Measurements from ENCODE around the gene UBA6. TPM values are rescaled to one million over a fixed set of nuclear protein-coding genes. Genes with fewer than 3 reads are reported as not detected.

UBA6 gene
- total RNA-seq, 2 donors from 2014 or later = 12.5 to 13.7 TPM

DNA sequence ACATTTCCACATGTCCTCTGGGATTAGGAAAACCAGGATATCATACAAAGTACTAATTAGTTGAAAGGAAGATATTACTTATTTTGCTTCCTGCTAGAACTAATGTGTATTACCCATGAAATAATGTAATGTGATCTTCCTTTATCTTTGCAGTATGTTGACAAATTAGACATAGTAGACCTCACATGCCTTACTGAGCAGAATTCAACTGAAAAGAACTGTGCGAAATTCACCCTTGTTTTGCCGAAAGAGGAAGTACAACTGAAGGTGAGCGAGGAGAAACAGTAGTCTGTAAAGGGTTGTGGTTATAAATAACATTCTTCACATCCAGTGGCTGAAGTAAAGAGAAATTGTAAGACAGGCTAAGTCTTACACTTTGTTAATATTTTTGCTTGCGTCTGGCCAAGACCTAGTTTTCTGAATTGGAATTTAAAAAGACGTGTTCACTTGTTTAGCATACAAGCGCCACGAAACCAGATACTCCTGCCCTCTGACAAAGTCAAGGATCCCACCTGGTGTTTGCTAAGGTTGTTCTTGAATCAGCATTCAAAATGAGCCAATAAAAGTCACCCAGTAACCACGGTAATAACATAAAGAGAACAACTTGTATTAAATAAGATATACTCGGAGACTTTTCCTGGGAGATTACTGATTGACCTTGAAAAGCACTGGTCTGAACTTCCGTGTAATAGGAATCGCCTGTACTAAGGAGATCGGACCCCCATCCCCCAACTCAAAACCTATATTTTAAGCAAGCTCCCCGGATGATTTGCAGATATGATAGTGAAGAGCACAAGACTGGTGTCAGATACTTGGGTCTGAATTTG, 125.5 kb downstream of the UBA6 start:
- Histone ChIP-seq H3K9me3 (no peaks in the 10 kb centered on the region), H3K36me3 (replicated peaks in 1 of 2; ENCODE audit: insufficient read depth in 1 of 2, low read depth in 2 of 2) (no peaks in the 10 kb centered on the region), H3K27ac (peak overlapping the region in 3 of 4 donors; percentile 15 to 69 (median 33)), H3K4me3 (no peak overlapping the region), H3K27me3 (no peaks in the 10 kb centered on the region), H3K4me1 (peaks cover 8% of the 10 kb centered on the region)
- ATAC-seq (peak; percentile 81), DNase-seq (peak in 2 of 4 donors; percentile 41 to 44)
- TF ChIP-seq POLR2A (IDR thresholded peaks at IDR 0.05) = peak in 1 of 3 donors; percentile 32
- TF ChIP-seq, protein P1, sequence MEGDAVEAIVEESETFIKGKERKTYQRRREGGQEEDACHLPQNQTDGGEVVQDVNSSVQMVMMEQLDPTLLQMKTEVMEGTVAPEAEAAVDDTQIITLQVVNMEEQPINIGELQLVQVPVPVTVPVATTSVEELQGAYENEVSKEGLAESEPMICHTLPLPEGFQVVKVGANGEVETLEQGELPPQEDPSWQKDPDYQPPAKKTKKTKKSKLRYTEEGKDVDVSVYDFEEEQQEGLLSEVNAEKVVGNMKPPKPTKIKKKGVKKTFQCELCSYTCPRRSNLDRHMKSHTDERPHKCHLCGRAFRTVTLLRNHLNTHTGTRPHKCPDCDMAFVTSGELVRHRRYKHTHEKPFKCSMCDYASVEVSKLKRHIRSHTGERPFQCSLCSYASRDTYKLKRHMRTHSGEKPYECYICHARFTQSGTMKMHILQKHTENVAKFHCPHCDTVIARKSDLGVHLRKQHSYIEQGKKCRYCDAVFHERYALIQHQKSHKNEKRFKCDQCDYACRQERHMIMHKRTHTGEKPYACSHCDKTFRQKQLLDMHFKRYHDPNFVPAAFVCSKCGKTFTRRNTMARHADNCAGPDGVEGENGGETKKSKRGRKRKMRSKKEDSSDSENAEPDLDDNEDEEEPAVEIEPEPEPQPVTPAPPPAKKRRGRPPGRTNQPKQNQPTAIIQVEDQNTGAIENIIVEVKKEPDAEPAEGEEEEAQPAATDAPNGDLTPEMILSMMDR (IDR thresholded peaks at IDR 0.05) = no peak
- intact Hi-C loops (cut with DNase I) = no loop called here
- 43 to 78% methylated on average over 13 of the region's 13 CpGs for WGBS, 2 donors

DNA sequence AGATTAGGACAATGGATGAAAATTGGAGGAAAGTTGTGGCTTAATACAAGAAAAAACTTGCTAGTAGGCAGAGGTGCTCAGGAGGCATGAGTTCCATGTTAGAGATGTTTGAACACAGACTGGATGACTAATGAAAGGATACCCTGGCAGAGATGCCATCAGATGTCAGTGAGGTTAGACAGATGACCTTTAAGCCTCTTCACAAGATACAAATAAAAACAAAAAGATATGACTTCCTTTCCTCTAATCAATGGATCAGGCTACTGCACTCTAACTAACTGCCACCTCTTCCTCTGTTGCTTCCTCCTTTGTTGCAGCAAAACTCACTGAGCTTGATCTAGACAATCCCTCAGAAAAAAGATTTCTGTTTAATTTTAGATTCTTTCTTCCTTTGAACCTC, 127.8 kb downstream of the UBA6 start:
- Histone ChIP-seq H3K9me3 (no peaks in the 10 kb centered on the region), H3K36me3 (replicated peaks in 1 of 2; ENCODE audit: insufficient read depth in 1 of 2, low read depth in 2 of 2) (no peaks in the 10 kb centered on the region), H3K27me3 (no peaks in the 10 kb centered on the region), H3K27ac (no peak overlapping the region), H3K4me1 (peaks cover 8% of the 10 kb centered on the region), H3K4me3 (no peak overlapping the region)
- ATAC-seq (no peak), DNase-seq (no peak)
- TF ChIP-seq POLR2A (IDR thresholded peaks at IDR 0.05) = no peak
- TF ChIP-seq, protein P1 (IDR thresholded peaks at IDR 0.05) = no peak
- intact Hi-C loops (cut with DNase I) = no loop called here

DNA sequence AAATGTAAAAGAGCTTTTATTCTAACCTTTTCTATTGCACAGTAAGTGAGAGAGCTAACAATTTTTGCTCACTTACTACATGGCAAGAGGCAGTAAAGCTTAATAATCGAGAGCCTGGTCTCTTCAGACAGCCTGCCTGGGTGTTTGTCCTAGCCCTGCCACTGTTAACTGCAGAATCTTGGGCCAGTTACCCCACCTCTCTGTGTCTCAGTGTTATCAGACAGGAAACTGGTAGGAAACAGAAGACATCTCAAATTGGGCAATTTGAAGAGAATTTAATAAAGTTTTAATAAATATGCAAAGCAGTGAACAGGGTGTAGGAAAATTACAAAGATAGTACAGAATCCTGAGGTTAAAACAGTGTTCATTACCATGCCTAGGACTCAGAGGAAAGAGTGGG, 129.0 kb downstream of the UBA6 start:
- WGBS, 2 donors = 9 to 19% methylated on average over 1 of the region's 1 CpG
- intact Hi-C loops (cut with DNase I) = no loop called here
- ATAC-seq (no peak), DNase-seq (no peak)
- Histone ChIP-seq H3K4me3 (no peak overlapping the region), H3K27ac (no peak overlapping the region), H3K36me3 (replicated peaks in 1 of 2; ENCODE audit: insufficient read depth in 1 of 2, low read depth in 2 of 2) (no peaks in the 10 kb centered on the region), H3K9me3 (no peaks in the 10 kb centered on the region), H3K27me3 (no peaks in the 10 kb centered on the region), H3K4me1 (peaks cover 7% of the 10 kb centered on the region)
- no peak for TF ChIP-seq POLR2A (IDR thresholded peaks at IDR 0.05)
- TF ChIP-seq, protein P1 (IDR thresholded peaks at IDR 0.05) = no peak

DNA sequence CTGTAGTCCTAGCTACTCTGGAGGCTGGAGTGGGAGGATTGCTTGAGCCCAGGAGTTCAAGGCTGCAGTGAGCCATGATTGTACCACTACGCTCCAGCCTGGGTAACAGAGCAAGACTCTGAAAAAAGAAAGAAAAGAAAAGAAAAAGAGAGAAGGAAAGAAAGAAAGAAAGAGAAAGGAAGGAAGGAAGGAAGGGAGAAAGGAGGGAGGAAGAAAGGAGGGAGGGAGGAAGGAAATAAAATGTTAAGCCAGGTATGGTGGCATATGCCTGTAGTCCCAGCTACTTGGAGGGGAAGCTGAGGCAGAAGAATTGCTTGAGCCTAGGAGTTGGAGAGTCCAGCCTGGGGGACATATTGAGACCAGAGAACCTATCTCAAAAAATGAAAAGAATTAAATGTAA, 130.4 kb downstream of the UBA6 start:
- H3K36me3 ChIP-seq (replicated peaks in 1 of 2; ENCODE audit: insufficient read depth in 1 of 2, low read depth in 2 of 2) = no peaks in the 10 kb centered on the region
- ATAC-seq (no peak), DNase-seq (no peak)
- 100% methylated on average over 1 of the region's 1 CpG for WGBS, 2 donors
- H3K27ac ChIP-seq = no peak overlapping the region
- intact Hi-C loops (cut with DNase I) = no loop called here
- TF ChIP-seq, protein P1 (IDR thresholded peaks at IDR 0.05) = no peak
- TF ChIP-seq POLR2A (IDR thresholded peaks at IDR 0.05) = no peak
- no peaks in the 10 kb centered on the region for H3K4me1 ChIP-seq
- no peak overlapping the region for H3K4me3 ChIP-seq
- no peaks in the 10 kb centered on the region for H3K9me3 ChIP-seq
- no peaks in the 10 kb centered on the region for H3K27me3 ChIP-seq

DNA sequence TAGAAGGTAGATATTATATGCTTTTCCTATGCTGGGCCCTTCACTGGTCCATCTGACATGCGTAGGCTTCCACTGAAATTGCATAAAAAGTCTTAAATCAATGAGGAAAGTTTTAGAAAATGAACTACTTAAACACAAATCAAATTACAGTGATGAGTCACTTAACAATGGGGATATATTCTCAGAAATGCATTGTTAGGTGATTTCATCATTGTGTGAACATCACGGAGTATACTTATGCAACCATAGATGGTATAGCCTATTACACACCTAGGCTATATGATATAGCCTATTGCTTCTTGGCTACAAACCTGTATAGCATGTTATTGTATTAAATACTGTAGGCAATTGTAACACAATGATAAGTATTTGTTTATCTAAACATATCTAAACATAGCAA, 132.1 kb downstream of the UBA6 start:
- TF ChIP-seq, protein P1 (IDR thresholded peaks at IDR 0.05) = no peak
- TF ChIP-seq POLR2A (IDR thresholded peaks at IDR 0.05) = no peak
- Histone ChIP-seq H3K27me3 (no peaks in the 10 kb centered on the region), H3K9me3 (no peaks in the 10 kb centered on the region), H3K4me3 (no peak overlapping the region), H3K36me3 (replicated peaks in 1 of 2; ENCODE audit: insufficient read depth in 1 of 2, low read depth in 2 of 2) (no peaks in the 10 kb centered on the region), H3K4me1 (no peaks in the 10 kb centered on the region), H3K27ac (no peak overlapping the region)
- ATAC-seq = no peak
- intact Hi-C loops (cut with DNase I) = no loop called here
- DNase-seq = no peak
- WGBS, 2 donors = 88 to 93% methylated on average over 2 of the region's 2 CpGs
